WERI-Rb-1 (cell line): ENCODE data around the gene AMER3.
A peak's percentile ranks its signal among the peaks of the same experiment; 100 is the strongest.
"Not testable (repeated sequence)": the region's sequence is repeated elsewhere in the genome, so short reads cannot be mapped to it uniquely, and the experiment has no call there.

Experiments
- DNase-seq: peaks from one replicate; pipeline ENCODE4 v3.0.0-alpha.2; 2020
- H3K27ac ChIP-seq: fragments of 250-450 bp; sonication (Bioruptor Pico); 2 replicates; pipeline ENCODE4 v1.5.1; 2020; ENCODE audit warnings: mild to moderate bottlenecking, moderate library complexity
- H3K27me3 ChIP-seq: fragments of 250-450 bp; sonication (Bioruptor Pico); 2 replicates; pipeline ENCODE4 v1.5.1; 2021; ENCODE audit warnings: mild to moderate bottlenecking, low read depth, moderate library complexity; ENCODE audit not compliant: insufficient read depth, severe bottlenecking
- H3K36me3 ChIP-seq: fragments of 250-450 bp; sonication (Bioruptor Pico); 2 replicates; pipeline ENCODE4 v1.5.1; 2020; ENCODE audit warnings: mild to moderate bottlenecking, moderate library complexity
- H3K4me3 ChIP-seq: 2 replicates; pipeline ENCODE4 v1.5.1; 2011; ENCODE audit warnings: low read depth, mild to moderate bottlenecking, control low read depth, low read length
- H3K9me3 ChIP-seq: fragments of 250-450 bp; sonication (Bioruptor Pico); 2 replicates; pipeline ENCODE4 v1.5.1; 2021; ENCODE audit warnings: mild to moderate bottlenecking, moderate library complexity; ENCODE audit not compliant: severe bottlenecking
- CTCF ChIP-seq: IDR thresholded peaks from 2 replicates; pipeline ENCODE4 v1.5.1; 2011; ENCODE audit warnings: low read depth, mild to moderate bottlenecking, control low read depth, inconsistent platforms, low read length

AMER3 gene

GRCh38 chr2:130755256-130756052 is at the start of gene AMER3:
Gene AMER3, plus strand, starts transcription at chr2:130755540. Its CDS starts 6,533 bp downstream, at chr2:130762073.
- peak; percentile 84 for DNase-seq
- TF ChIP-seq CTCF: no peak
- no peaks in the 10 kb centered on the region; the same call in none of the 2 replicates for H3K36me3 ChIP-seq
- H3K9me3 ChIP-seq: no peaks in the 10 kb centered on the region
- peak within 1 kb of the TSS; percentile 94 for H3K27ac ChIP-seq
- H3K27me3 ChIP-seq: no peaks in the 10 kb centered on the region
- peak within 1 kb of the TSS; percentile 88 for H3K4me3 ChIP-seq

- H3K27me3 ChIP-seq, H3K9me3 ChIP-seq, H3K4me3 ChIP-seq, DNase-seq, H3K36me3 ChIP-seq, H3K27ac ChIP-seq: not testable (repeated sequence)
These were observed 40.5 kb upstream of the AMER3 start for GRCh38 chr2:130714795-130715194.

- no peaks in the 10 kb centered on the region for H3K27me3 ChIP-seq
- no peak for TF ChIP-seq CTCF
- no peak for DNase-seq
- no peaks in the 10 kb centered on the region for H3K36me3 ChIP-seq
- no peak overlapping the region for H3K27ac ChIP-seq
- H3K4me3 ChIP-seq: no peak overlapping the region
- H3K9me3 ChIP-seq: no peaks in the 10 kb centered on the region
These were observed 35.3 kb upstream of the AMER3 start for GRCh38 chr2:130720036-130720435.

GRCh38 chr2:130720528-130720927 is 34.8 kb upstream of the AMER3 start:
- H3K36me3 ChIP-seq: no peaks in the 10 kb centered on the region
- TF ChIP-seq CTCF: no peak
- no peak overlapping the region for H3K4me3 ChIP-seq
- DNase-seq: no peak
- no peaks in the 10 kb centered on the region for H3K9me3 ChIP-seq
- no peaks in the 10 kb centered on the region for H3K27me3 ChIP-seq
- H3K27ac ChIP-seq: no peak overlapping the region

- Histone ChIP-seq H3K4me3 (no peak overlapping the region), H3K27ac (no peak overlapping the region), H3K9me3 (no peaks in the 10 kb centered on the region), H3K27me3 (no peaks in the 10 kb centered on the region), H3K36me3 (no peaks in the 10 kb centered on the region)
- no peak for TF ChIP-seq CTCF
- DNase-seq: no peak
These were observed 30.9 kb upstream of the AMER3 start for GRCh38 chr2:130724455-130724854.

GRCh38 chr2:130726614-130727180 is 28.6 kb upstream of the AMER3 start:
- H3K27ac ChIP-seq: peak overlapping the region; percentile 63

More at GRCh38 chr2:130726614-130727180, 28.6 kb upstream of the AMER3 start:
- Histone ChIP-seq H3K9me3 (no peaks in the 10 kb centered on the region), H3K36me3 (no peaks in the 10 kb centered on the region), H3K27me3 (no peaks in the 10 kb centered on the region), H3K4me3 (peak overlapping the region; percentile 57)
- no peak for DNase-seq
- no peak for TF ChIP-seq CTCF
